WTC11 (cell line): Measurements from ENCODE around the gene PRKAR2B. TPM values are rescaled to one million over a fixed set of nuclear protein-coding genes. Genes with fewer than 3 reads are reported as not detected.

ENCODE experiments used
- ATAC-seq: fragments of 200-7000 bp; cut with Tn5 transposase; 2 replicates; pipeline ENCODE4 v1.10.0; 2021; ENCODE audit warnings: mild to moderate bottlenecking, moderate library complexity
- CTCF ChIA-PET: fragments of 300-600 bp; sonication (Branson Sonifier 250); formaldehyde crosslinking; loops from one replicate; lab custom pipeline; 2021; ENCODE audit warnings: antibody characterized with exemption; lab: Charles Lee
- POLR2A ChIA-PET: fragments of 350-600 bp; sonication (Branson Sonifier 250); formaldehyde crosslinking; loops from one replicate; lab custom pipeline; 2021; ENCODE audit warnings: antibody characterized with exemption; lab: Charles Lee
- DNase-seq: peaks from one replicate; pipeline ENCODE4 v3.0.0; 2021; ENCODE audit warnings: low spot score
- H3K27ac Mint-ChIP-seq: 2 replicates; pipeline ENCODE4 v1.8.0; 2021; ENCODE audit warnings: mixed read lengths
- H3K27me3 Mint-ChIP-seq: 2 replicates; pipeline ENCODE4 v1.8.0; 2021; ENCODE audit warnings: low read depth, mild to moderate bottlenecking, moderate library complexity, mixed read lengths
- H3K36me3 Mint-ChIP-seq: 2 replicates; pipeline ENCODE4 v1.8.0; 2021; ENCODE audit warnings: mixed read lengths
- H3K4me1 Mint-ChIP-seq: 2 replicates; pipeline ENCODE4 v1.8.0; 2022; ENCODE audit warnings: mixed read lengths
- H3K4me3 Mint-ChIP-seq: 2 replicates; pipeline ENCODE4 v1.8.0; 2021; ENCODE audit warnings: mild to moderate bottlenecking, moderate library complexity, mixed read lengths
- H3K9me3 Mint-ChIP-seq: 2 replicates; pipeline ENCODE4 v1.8.0; 2021; ENCODE audit warnings: mixed read lengths
- AFF4 ChIP-seq: sonication (generic); formaldehyde crosslinking; IDR thresholded peaks from 2 replicates; pipeline ENCODE4 v1.8.1; 2023; ENCODE audit warnings: mild to moderate bottlenecking, missing genetic modification reagents, borderline replicate concordance
- ARID4B ChIP-seq: sonication (generic); formaldehyde crosslinking; IDR thresholded peaks from 2 replicates; pipeline ENCODE4 v1.8.0; 2023; ENCODE audit warnings: missing genetic modification reagents, mild to moderate bottlenecking, borderline replicate concordance
- E2F1 ChIP-seq: sonication (generic); formaldehyde crosslinking; IDR thresholded peaks from 2 replicates; pipeline ENCODE4 v1.8.0; 2022; ENCODE audit warnings: mild to moderate bottlenecking, missing genetic modification reagents
- E2F4 ChIP-seq: sonication (generic); formaldehyde crosslinking; IDR thresholded peaks from 2 replicates; pipeline ENCODE4 v1.8.1; 2022; ENCODE audit warnings: low read depth, mild to moderate bottlenecking, moderate library complexity, missing genetic modification reagents, borderline replicate concordance
- ELF4 ChIP-seq: sonication (generic); formaldehyde crosslinking; IDR thresholded peaks from 2 replicates; pipeline ENCODE4 v1.8.1; 2022; ENCODE audit warnings: low read depth, mild to moderate bottlenecking, moderate library complexity, missing genetic modification reagents
- GABPB1 ChIP-seq: sonication (generic); formaldehyde crosslinking; IDR thresholded peaks from 2 replicates; pipeline ENCODE4 v1.8.1; 2023; ENCODE audit warnings: mild to moderate bottlenecking, missing genetic modification reagents
- GRHL2 ChIP-seq: fragments of 250-450 bp; sonication (Bioruptor Pico); IDR thresholded peaks from 2 replicates; pipeline ENCODE4 v1.8.0; 2022; ENCODE audit warnings: mild to moderate bottlenecking, moderate library complexity; ENCODE audit not compliant: insufficient replicate concordance, severe bottlenecking
- GTF2I ChIP-seq: fragments of 250-450 bp; sonication (Bioruptor Pico); conservative IDR thresholded peaks from 2 replicates; pipeline ENCODE4 v1.4.0; 2021; ENCODE audit warnings: mild to moderate bottlenecking
- IRF1 ChIP-seq: sonication (generic); formaldehyde crosslinking; IDR thresholded peaks from 2 replicates; pipeline ENCODE4 v1.8.0; 2023; ENCODE audit warnings: missing genetic modification reagents
- JUN ChIP-seq: sonication (generic); formaldehyde crosslinking; IDR thresholded peaks from 2 replicates; pipeline ENCODE4 v1.8.0; 2023; ENCODE audit warnings: mild to moderate bottlenecking, missing genetic modification reagents
- MLX ChIP-seq: sonication (generic); formaldehyde crosslinking; IDR thresholded peaks from 2 replicates; pipeline ENCODE4 v1.8.1; 2023; ENCODE audit warnings: mild to moderate bottlenecking, missing genetic modification reagents, moderate library complexity
- NR3C1 ChIP-seq: sonication (generic); formaldehyde crosslinking; conservative IDR thresholded peaks from 2 replicates; pipeline ENCODE4 v1.8.1; 2023; ENCODE audit warnings: low read depth, mild to moderate bottlenecking, missing genetic modification reagents
- PRDM15 ChIP-seq: sonication (generic); formaldehyde crosslinking; IDR thresholded peaks from 2 replicates; pipeline ENCODE4 v1.8.0; 2022; ENCODE audit warnings: missing genetic modification reagents
- TEAD4 ChIP-seq: sonication (generic); formaldehyde crosslinking; IDR thresholded peaks from 2 replicates; pipeline ENCODE4 v1.8.0; 2022; ENCODE audit warnings: mild to moderate bottlenecking, missing genetic modification reagents
- ZBTB21 ChIP-seq: sonication (generic); formaldehyde crosslinking; IDR thresholded peaks from 2 replicates; pipeline ENCODE4 v1.8.1; 2023; ENCODE audit warnings: mild to moderate bottlenecking, missing genetic modification reagents, borderline replicate concordance
- ZNF219 ChIP-seq: sonication (generic); formaldehyde crosslinking; IDR thresholded peaks from 2 replicates; pipeline ENCODE4 v1.8.0; 2023; ENCODE audit warnings: missing genetic modification reagents, mild to moderate bottlenecking, borderline replicate concordance
- ZNF396 ChIP-seq: fragments of 250-450 bp; sonication (Bioruptor Pico); IDR thresholded peaks from 2 replicates; pipeline ENCODE4 v1.8.0; 2021; ENCODE audit warnings: mild to moderate bottlenecking, moderate library complexity, borderline replicate concordance
- total RNA-seq: library from RNA; stranded (reverse); gene quantifications from 3 replicates; pipeline ENCODE4 v1.2.3, GENCODE V29; 2021

Gene PRKAR2B
- total RNA-seq, 1 experiment from 2014 or later, result 29.6 TPM

GRCh38 chr7:107075863-107076574 is 31.5 kb downstream of the PRKAR2B start:
- POLR2A ChIA-PET, result no interaction called here
- Mint-ChIP-seq H3K27me3 (no peaks in the 10 kb centered on the region), H3K4me1 (peaks cover 19% of the 10 kb centered on the region), H3K4me3 (no peak overlapping the region), H3K36me3 (peaks cover 3% of the 10 kb centered on the region; the same call in 1 of the 2 replicates), H3K9me3 (peaks cover 3% of the 10 kb centered on the region; the same call in 1 of the 2 replicates), H3K27ac (no peak overlapping the region)
- ATAC-seq (no peak), DNase-seq (no peak)
- TF ChIP-seq NR3C1 (CRISPR knock-in tag) (no peak), ARID4B (no peak), E2F4 (no peak), E2F1 (CRISPR knock-in tag) (no peak), ZBTB21 (CRISPR knock-in tag) (no peak), ELF4 (CRISPR knock-in tag) (no peak), PRDM15 (no peak), GTF2I (no peak), ZNF396 (CRISPR knock-in tag) (no peak), JUN (CRISPR knock-in tag) (no peak), MLX (CRISPR knock-in tag) (no peak), ZNF219 (no peak), IRF1 (CRISPR knock-in tag) (no peak), GABPB1 (no peak), AFF4 (CRISPR knock-in tag) (no peak), TEAD4 (CRISPR knock-in tag) (no peak), GRHL2 (CRISPR knock-in tag) (no peak)
- CTCF ChIA-PET, result no interaction called here
